MM.1S (cell line): Measurements from ENCODE around the gene CHST7.

Source experiments
- EZH2phosphoT487 ChIP-seq: fragments of 300-600 bp; sonication (generic); IDR thresholded peaks from 2 replicates; pipeline ENCODE4 v1.6.1; 2018; ENCODE audit warnings: antibody characterized with exemption, low read length
- TF ChIP-seq, protein P1 (sequence below): fragments of 300-600 bp; sonication (generic); IDR thresholded peaks from 2 replicates; pipeline ENCODE4 v1.5.1; 2016; ENCODE audit warnings: antibody characterized with exemption, low read length, mixed read lengths

DNA sequence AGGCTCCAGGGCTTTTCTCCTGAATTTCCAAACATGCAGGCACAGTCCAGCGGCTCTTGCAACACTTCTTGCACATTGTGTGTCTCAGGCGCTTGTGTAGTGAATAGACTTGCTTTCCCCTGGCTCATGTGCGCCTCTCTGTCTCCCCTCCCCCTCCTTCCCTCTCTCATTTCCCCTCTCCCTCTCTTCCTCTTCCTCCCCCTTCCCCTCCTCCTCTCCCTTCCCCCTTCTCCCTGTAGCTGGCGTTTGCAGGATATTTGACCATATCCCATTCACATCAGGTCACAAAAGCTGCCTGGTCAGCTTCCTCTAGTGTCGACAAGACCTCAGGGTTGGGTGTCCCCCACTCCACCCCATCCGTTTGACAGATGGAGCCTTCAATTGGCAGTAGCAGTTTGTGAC, 2.4 kb downstream of the CHST7 start:
- TF ChIP-seq, protein P1, sequence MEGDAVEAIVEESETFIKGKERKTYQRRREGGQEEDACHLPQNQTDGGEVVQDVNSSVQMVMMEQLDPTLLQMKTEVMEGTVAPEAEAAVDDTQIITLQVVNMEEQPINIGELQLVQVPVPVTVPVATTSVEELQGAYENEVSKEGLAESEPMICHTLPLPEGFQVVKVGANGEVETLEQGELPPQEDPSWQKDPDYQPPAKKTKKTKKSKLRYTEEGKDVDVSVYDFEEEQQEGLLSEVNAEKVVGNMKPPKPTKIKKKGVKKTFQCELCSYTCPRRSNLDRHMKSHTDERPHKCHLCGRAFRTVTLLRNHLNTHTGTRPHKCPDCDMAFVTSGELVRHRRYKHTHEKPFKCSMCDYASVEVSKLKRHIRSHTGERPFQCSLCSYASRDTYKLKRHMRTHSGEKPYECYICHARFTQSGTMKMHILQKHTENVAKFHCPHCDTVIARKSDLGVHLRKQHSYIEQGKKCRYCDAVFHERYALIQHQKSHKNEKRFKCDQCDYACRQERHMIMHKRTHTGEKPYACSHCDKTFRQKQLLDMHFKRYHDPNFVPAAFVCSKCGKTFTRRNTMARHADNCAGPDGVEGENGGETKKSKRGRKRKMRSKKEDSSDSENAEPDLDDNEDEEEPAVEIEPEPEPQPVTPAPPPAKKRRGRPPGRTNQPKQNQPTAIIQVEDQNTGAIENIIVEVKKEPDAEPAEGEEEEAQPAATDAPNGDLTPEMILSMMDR = no peak
- no peak for TF ChIP-seq EZH2phosphoT487
